ENCODE measurements around the gene BRINP3.
"Not testable (repeated sequence)": the region's sequence is repeated elsewhere in the genome, so short reads cannot be mapped to it uniquely, and the experiment has no call there.

BRINP3 gene

GRCh38 chr1:190126728-190127127 is 350.9 kb downstream of the BRINP3 start:
- TF ChIP-seq GATA1 (IDR thresholded peaks at IDR 0.05; ENCODE audit: low read depth, low read length) = no peak
- no peak for TF ChIP-seq POLR2A (IDR thresholded peaks at IDR 0.05; ENCODE audit: low read length)
- no peak for DNase-seq

DNA sequence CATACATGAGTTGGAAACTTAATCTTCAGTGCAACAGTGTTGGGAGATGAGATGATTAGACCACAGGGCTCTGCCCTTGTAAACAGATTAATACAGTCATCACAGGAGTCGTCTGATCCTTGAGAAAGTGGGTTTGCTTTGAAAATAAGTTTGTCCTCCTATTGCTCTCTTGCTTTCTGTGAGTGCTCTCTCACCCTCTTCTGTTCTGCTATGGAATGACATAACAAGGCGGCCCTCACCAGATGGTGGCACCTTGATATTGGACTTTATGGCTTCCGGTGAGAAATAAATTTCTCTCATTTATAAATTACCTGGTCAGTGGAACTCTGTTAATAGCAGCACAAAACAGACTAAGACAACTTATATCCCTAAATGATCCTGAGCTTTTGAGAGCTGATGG is 353.6 kb downstream of the BRINP3 start:
- TF ChIP-seq POLR2A (IDR thresholded peaks at IDR 0.05; ENCODE audit: low read length) (no peak), GATA1 (IDR thresholded peaks at IDR 0.05; ENCODE audit: low read depth, low read length) (no peak)
- DNase-seq = no peak

GRCh38 chr1:190120564-190120963 is 357.1 kb downstream of the BRINP3 start:
- not testable (repeated sequence) for DNase-seq

GRCh38 chr1:190119683-190120082 is 358.0 kb downstream of the BRINP3 start:
- no peak for DNase-seq
- TF ChIP-seq GATA1 (IDR thresholded peaks at IDR 0.05; ENCODE audit: low read depth, low read length) (no peak), POLR2A (IDR thresholded peaks at IDR 0.05; ENCODE audit: low read length) (no peak)

DNA sequence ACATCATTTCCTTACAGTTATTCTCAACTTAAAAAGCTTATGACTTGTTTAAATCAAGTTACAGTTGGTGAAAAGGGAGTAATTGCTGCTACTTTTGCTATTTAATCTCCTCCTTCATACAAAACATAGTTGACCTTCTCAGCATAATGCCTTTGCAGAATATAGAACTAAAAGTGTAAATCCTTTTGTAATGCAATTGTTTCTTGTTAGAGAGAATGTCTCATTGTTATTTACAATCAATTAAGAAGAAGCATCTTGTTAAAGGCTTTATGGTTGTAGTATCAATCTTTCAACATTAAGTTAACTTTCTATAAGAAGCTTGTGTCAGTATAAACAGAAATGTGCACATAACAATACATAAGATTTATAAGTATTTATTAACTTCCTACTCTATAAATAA is 360.7 kb downstream of the BRINP3 start:
- no peak for DNase-seq
- TF ChIP-seq POLR2A (IDR thresholded peaks at IDR 0.05; ENCODE audit: low read length) (no peak), GATA1 (IDR thresholded peaks at IDR 0.05; ENCODE audit: low read depth, low read length) (no peak)

DNA sequence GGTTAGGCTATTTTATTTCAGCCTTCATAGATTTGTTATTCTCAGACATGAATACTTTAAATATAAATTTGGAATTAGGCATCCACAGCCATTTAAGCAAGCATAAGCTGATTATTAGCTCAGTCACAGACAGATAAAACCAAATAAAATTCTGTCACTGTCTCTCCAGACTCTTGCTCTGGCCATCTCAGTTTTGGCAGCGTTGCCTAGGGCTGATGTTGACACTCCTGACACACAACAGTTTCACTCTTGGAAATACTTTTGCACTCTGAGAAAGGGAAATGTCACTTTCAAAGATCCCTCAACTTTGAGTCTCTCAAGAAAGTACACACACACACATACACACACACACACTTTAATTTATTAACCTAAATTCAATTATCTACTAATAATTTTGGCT is 372.7 kb downstream of the BRINP3 start:
- no peak for TF ChIP-seq GATA1 (IDR thresholded peaks at IDR 0.05; ENCODE audit: low read depth, low read length)
- no peak for TF ChIP-seq POLR2A (IDR thresholded peaks at IDR 0.05; ENCODE audit: low read length)
- no peak for DNase-seq

DNA sequence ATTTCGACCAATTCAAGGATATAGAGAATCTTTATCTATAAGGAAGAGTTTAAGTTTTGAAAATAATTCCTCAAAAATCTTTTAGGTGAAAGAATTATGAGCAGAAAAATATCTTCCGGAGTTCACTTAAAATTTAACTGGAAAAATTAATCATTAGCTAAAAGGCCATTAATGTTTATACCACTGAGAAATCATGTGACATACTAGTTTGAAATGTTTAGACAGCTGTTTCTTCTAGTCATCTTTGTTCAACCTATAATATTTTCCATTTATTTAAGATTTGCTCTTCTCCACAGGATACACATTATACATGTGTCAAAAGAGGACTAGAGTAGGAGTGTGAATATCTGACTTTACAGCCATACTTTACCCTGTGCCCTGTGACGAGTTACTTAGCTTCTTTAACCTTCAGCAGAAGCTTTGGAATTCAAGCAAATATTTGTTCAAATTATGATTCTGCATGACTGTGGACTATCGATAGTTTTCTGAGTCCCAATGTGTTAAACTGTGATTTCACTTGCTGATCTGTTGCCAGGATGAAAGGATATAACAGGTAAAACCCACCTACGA is 374.8 kb downstream of the BRINP3 start:
- no peak for DNase-seq
- TF ChIP-seq GATA1 (IDR thresholded peaks at IDR 0.05; ENCODE audit: low read depth, low read length) (no peak), POLR2A (IDR thresholded peaks at IDR 0.05; ENCODE audit: low read length) (no peak)

DNA sequence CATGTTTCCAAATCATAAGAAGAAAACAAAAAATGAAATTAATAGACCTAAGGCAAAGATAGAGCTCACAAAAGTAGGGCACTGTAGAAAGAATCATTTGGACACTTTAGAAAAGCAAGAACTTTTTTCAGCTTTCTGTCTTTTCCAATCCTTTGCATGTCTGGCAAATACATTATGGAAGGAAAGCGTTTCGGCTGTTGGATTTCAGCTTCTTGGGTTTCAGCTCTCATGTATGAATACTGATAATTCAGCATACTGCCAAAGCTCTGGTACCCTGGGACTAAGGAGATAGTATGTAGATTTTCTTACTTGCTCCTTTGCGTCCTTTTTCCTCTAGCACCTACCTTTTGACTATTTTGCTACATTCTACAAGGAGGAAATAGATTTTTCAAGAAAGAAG is 375.9 kb downstream of the BRINP3 start:
- no peak for DNase-seq
- TF ChIP-seq POLR2A (IDR thresholded peaks at IDR 0.05; ENCODE audit: low read length) (no peak), GATA1 (IDR thresholded peaks at IDR 0.05; ENCODE audit: low read depth, low read length) (no peak)

DNA sequence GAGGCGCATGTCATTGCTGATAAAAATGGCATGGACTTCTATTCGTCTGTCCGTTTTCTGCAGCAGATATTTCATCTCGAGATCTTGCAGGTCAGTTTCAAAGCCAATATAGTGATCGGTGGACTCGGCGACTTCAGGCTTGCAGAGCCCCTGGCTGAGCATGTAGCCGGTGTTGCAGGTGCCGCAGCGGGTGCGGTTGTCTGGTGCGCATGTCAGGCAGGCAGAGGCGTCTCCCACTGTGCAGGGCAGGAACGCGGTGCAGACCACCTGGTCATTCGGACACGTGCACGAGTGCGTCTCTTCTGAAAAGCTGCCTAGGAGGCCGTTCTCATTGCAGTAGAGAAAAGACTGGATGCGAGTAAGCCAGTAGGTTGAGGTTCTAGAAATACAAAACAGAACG is 378.9 kb downstream of the BRINP3 start:
- no peak for DNase-seq
- TF ChIP-seq POLR2A (IDR thresholded peaks at IDR 0.05; ENCODE audit: low read length) = no peak
- TF ChIP-seq GATA1 (IDR thresholded peaks at IDR 0.05; ENCODE audit: low read depth, low read length) = no peak

DNA sequence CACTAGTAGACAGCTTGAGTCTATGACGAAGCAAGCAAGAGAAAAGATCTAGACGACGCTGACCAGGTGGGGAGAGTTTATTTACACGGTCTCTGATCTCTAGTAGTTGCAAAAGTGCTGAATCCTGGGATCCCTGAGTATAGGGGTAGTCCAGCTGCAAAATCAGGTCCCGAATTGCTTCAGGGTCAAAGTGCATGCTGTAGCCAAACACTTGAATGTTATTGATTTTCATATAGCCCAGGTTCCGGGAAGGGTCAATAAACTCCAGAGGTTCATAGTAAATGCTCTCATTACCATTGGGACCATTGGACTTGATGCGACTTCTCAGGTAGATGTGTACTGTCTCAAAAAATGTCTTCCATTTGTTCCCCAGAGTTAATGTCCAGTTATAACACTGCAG is 379.6 kb downstream of the BRINP3 start:
- TF ChIP-seq GATA1 (IDR thresholded peaks at IDR 0.05; ENCODE audit: low read depth, low read length) = no peak
- TF ChIP-seq POLR2A (IDR thresholded peaks at IDR 0.05; ENCODE audit: low read length) = no peak
- DNase-seq = no peak

GRCh38 chr1:190095596-190095995 is 382.1 kb downstream of the BRINP3 start:
- no peak for TF ChIP-seq GATA1 (IDR thresholded peaks at IDR 0.05; ENCODE audit: low read depth, low read length)
- no peak for TF ChIP-seq POLR2A (IDR thresholded peaks at IDR 0.05; ENCODE audit: low read length)
- DNase-seq = no peak

DNA sequence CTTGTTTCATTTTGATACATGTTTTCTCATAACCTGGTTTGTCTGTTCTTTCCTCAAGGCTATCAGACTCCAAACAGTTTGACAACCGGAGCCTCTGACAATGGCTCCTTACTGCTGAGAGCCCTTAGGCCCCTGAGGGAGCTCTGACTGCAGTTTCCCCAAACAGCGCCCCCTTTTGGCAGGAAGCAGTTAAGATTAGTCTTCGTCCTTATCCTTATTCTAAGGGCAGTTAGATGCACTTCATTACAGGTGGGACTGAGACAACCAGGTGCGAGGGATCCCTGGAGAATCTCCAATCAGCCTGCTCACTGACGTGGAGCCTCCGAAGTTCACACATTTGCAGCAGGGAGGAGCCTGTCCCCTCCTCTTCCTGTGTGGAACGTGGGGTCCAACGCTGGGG is 393.1 kb downstream of the BRINP3 start:
- TF ChIP-seq GATA1 (IDR thresholded peaks at IDR 0.05; ENCODE audit: low read depth, low read length) (no peak), POLR2A (IDR thresholded peaks at IDR 0.05; ENCODE audit: low read length) (no peak)
- DNase-seq = peak; percentile 21 to 39

DNA sequence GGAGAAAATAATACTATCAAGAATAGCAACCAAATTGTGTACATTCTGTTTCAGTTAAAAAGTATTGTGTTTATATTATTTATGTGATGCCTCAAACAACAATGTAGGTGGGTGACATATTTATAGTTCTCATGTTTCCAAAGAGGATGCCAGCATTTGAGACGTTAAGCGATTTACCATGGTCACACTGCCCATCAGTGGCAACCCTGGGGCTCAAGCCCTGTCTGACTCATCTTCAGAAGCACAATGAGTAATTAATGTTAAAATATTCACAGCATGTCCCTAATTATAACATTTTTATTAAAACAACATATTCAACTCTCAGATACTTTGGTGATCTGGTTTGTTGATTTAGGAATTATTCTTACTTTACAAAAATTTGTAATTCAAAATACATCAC is 409.4 kb downstream of the BRINP3 start:
- DNase-seq = no peak
- TF ChIP-seq POLR2A (IDR thresholded peaks at IDR 0.05; ENCODE audit: low read length) = no peak

DNA sequence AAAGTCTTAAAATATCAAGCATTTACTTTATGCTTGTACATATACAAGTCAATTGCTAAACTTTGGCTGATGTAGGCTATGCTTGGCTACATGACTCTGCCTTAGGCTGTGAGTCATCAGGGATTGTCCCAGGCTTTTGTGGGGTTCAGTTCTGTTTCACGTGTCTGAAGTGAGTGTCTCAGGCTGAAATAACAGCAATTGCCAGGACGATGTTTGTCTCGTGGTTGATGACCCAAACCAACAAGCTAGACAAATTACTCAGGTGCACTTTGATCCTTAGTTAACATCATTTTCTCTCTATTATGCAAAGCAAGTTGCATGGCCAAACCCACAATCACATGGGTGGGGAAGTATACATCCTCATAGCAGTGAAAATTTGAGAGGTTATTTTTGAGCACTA is 410.1 kb downstream of the BRINP3 start:
- TF ChIP-seq POLR2A (IDR thresholded peaks at IDR 0.05; ENCODE audit: low read length) (no peak), GATA1 (IDR thresholded peaks at IDR 0.05; ENCODE audit: low read depth, low read length) (no peak)
- DNase-seq = no peak

GRCh38 chr1:190066011-190066410 is 411.7 kb downstream of the BRINP3 start:
- no peak for DNase-seq
- TF ChIP-seq POLR2A (IDR thresholded peaks at IDR 0.05; ENCODE audit: low read length) (no peak), GATA1 (IDR thresholded peaks at IDR 0.05; ENCODE audit: low read depth, low read length) (no peak)

GRCh38 chr1:190049314-190049713 is 428.4 kb downstream of the BRINP3 start:
- TF ChIP-seq POLR2A (IDR thresholded peaks at IDR 0.05; ENCODE audit: low read length) (no peak), GATA1 (IDR thresholded peaks at IDR 0.05; ENCODE audit: low read depth, low read length) (no peak)

More at GRCh38 chr1:190049314-190049713, 428.4 kb downstream of the BRINP3 start:
- DNase-seq = no peak

Measured in erythroblast (primary cell).